Activated T-helper 1 cell treated with anti-CD3 and anti-CD28 coated beads, Interleukin-12 subunit alpha, Interleukin-12 subunit beta, Interleukin-2, Interleukin-4 antibody, amounts not matched to agents 30 ng/mL and 10 ng/mL and 1 ng/mL, durations not matched to agents 14 hours and 24 hours and 36 hours (primary cell): Measurements from ENCODE around the gene GCM1. TPM values are rescaled to one million over a fixed set of nuclear protein-coding genes. Genes with fewer than 3 reads are reported as not detected.

Source experiments
- DNase-seq: peaks from one replicate; pipeline ENCODE4 v3.0.0; 2021; ENCODE audit warnings: low spot score
- H3K27ac Mint-ChIP-seq: one replicate; pipeline ENCODE4 v1.8.0; 2021; ENCODE audit warnings: mild to moderate bottlenecking, mixed read lengths
- H3K27me3 Mint-ChIP-seq: one replicate; pipeline ENCODE4 v1.8.0; 2022; ENCODE audit warnings: mild to moderate bottlenecking, moderate library complexity, mixed read lengths; ENCODE audit not compliant: insufficient read depth
- H3K36me3 Mint-ChIP-seq: one replicate; pipeline ENCODE4 v1.8.0; 2021; ENCODE audit warnings: low read depth, mixed read lengths
- H3K4me1 Mint-ChIP-seq: one replicate; pipeline ENCODE4 v1.8.0; 2021; ENCODE audit warnings: low read depth, mixed read lengths
- H3K4me3 Mint-ChIP-seq: one replicate; pipeline ENCODE4 v1.8.0; 2021; ENCODE audit warnings: mild to moderate bottlenecking, moderate library complexity, mixed read lengths
- H3K9me3 Mint-ChIP-seq: one replicate; pipeline ENCODE4 v1.8.0; 2021; ENCODE audit warnings: mixed read lengths
- intact Hi-C: fragments of 100-400 bp; cut with micrococcal nuclease; formaldehyde crosslinking; loops from one replicate; pipeline ENCODE4 v1.15.1; 2024
- total RNA-seq: library from RNA; stranded (reverse); gene quantifications from 2 replicates; pipeline ENCODE4 v1.2.3, GENCODE V29; 2022

GCM1 gene, protein sequence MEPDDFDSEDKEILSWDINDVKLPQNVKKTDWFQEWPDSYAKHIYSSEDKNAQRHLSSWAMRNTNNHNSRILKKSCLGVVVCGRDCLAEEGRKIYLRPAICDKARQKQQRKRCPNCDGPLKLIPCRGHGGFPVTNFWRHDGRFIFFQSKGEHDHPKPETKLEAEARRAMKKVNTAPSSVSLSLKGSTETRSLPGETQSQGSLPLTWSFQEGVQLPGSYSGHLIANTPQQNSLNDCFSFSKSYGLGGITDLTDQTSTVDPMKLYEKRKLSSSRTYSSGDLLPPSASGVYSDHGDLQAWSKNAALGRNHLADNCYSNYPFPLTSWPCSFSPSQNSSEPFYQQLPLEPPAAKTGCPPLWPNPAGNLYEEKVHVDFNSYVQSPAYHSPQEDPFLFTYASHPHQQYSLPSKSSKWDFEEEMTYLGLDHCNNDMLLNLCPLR
- 0.15 TPM in 1 of 2 replicates, not detected in the other for total RNA-seq

DNA sequence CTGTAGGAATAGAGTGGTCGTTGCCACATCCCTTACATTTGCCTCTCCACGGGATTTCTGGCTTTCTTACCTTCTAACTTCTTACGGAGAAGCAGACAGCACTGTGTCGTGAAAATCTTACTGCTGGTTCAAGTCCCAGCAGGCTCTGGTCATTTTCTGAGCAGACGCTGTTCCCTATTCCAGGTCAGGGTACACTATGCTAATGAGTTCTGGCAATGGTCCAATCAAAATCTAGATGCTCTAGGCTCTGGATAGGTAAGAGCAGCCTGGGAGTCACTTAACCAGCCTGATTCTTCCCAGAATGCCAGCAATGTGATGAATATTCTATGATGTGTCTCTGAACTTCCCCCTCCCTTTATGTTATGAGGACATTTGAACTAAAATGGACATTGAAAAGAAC lies at the start of gene GCM1:
TSS of gene GCM1 (minus strand) at position 158 of the 400 bp plus-strand sequence. CDS start 3,209 bp downstream, outside the sequence.
- no peak within 1 kb of the TSS for H3K4me3 Mint-ChIP-seq
- no peaks in the 10 kb centered on the region for H3K9me3 Mint-ChIP-seq
- no peaks in the 10 kb centered on the region for H3K4me1 Mint-ChIP-seq
- intact Hi-C loops, result no loop called here
- DNase-seq, result no peak
- H3K27me3 Mint-ChIP-seq, result peaks cover 16% of the 10 kb centered on the region
- H3K36me3 Mint-ChIP-seq, result no peaks in the 10 kb centered on the region
- no peak within 1 kb of the TSS for H3K27ac Mint-ChIP-seq

GRCh38 chr6:53197553-53197952 lies 48.9 kb upstream of the GCM1 start:
- H3K36me3 Mint-ChIP-seq, result no peaks in the 10 kb centered on the region
- DNase-seq, result no peak
- H3K27me3 Mint-ChIP-seq, result peaks cover 4% of the 10 kb centered on the region
- H3K9me3 Mint-ChIP-seq, result no peaks in the 10 kb centered on the region
- H3K4me3 Mint-ChIP-seq, result no peak overlapping the region
- intact Hi-C loops, result no loop called here
- H3K27ac Mint-ChIP-seq, result no peak overlapping the region
- no peaks in the 10 kb centered on the region for H3K4me1 Mint-ChIP-seq

GRCh38 chr6:53195048-53195447 lies 46.4 kb upstream of the GCM1 start:
- H3K4me1 Mint-ChIP-seq, result no peaks in the 10 kb centered on the region
- no peaks in the 10 kb centered on the region for H3K9me3 Mint-ChIP-seq
- intact Hi-C loops, result no loop called here
- H3K27ac Mint-ChIP-seq, result no peak overlapping the region
- H3K4me3 Mint-ChIP-seq, result no peak overlapping the region
- no peak for DNase-seq
- H3K36me3 Mint-ChIP-seq, result no peaks in the 10 kb centered on the region
- H3K27me3 Mint-ChIP-seq, result peaks cover 4% of the 10 kb centered on the region

DNA sequence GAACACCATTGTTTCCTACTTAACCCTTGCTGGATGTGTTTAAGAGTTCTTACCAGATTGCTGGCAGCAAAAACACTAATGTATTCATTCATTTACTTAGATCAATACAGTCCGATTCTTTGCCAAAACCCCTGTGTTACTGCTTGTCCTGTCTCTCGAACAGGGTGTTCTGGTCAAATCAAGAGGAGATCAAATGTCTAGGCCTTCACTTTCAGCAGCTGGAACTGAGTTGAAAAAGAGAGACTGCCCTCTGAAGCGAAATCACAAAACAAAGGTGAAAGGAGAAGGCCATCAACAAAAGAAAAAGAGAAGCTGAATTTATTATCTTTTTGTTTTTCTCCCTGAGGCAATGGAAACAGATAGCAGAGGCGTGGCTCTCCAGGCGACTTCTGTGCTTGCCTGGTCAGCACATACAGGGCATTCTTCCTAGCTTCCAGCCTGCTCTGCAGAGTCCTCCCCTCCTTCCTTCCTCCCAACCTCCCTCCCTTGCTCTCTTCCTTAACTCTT lies 44.1 kb upstream of the GCM1 start:
- no peaks in the 10 kb centered on the region for H3K36me3 Mint-ChIP-seq
- peaks cover 9% of the 10 kb centered on the region for H3K4me1 Mint-ChIP-seq
- H3K9me3 Mint-ChIP-seq, result no peaks in the 10 kb centered on the region
- intact Hi-C loops, result no loop called here
- no peak overlapping the region for H3K27ac Mint-ChIP-seq
- DNase-seq, result no peak
- peaks cover 2% of the 10 kb centered on the region for H3K27me3 Mint-ChIP-seq
- no peak overlapping the region for H3K4me3 Mint-ChIP-seq

- no peak for DNase-seq
- intact Hi-C loops, result loop anchor here (5.0 kb wide), 1 partner anchor 158 kb away; the partner anchor contains the start of gene ELOVL5
- no peaks in the 10 kb centered on the region for H3K36me3 Mint-ChIP-seq
- H3K9me3 Mint-ChIP-seq, result no peaks in the 10 kb centered on the region
- H3K4me1 Mint-ChIP-seq, result peaks cover 9% of the 10 kb centered on the region
- H3K27ac Mint-ChIP-seq, result no peak overlapping the region
- H3K27me3 Mint-ChIP-seq, result no peaks in the 10 kb centered on the region
- H3K4me3 Mint-ChIP-seq, result no peak overlapping the region
These were observed 40.9 kb upstream of the GCM1 start for GRCh38 chr6:53189554-53189953.

- no peak for DNase-seq
- Mint-ChIP-seq H3K4me1 (peaks cover 9% of the 10 kb centered on the region), H3K4me3 (peak overlapping the region; percentile 66), H3K27me3 (no peaks in the 10 kb centered on the region), H3K9me3 (no peaks in the 10 kb centered on the region), H3K36me3 (no peaks in the 10 kb centered on the region), H3K27ac (no peak overlapping the region)
- intact Hi-C loops, result loop anchor here (5.0 kb wide), 1 partner anchor 158 kb away; the partner anchor contains the start of gene ELOVL5
These were observed 40.2 kb upstream of the GCM1 start for GRCh38 chr6:53188833-53189232.

DNA sequence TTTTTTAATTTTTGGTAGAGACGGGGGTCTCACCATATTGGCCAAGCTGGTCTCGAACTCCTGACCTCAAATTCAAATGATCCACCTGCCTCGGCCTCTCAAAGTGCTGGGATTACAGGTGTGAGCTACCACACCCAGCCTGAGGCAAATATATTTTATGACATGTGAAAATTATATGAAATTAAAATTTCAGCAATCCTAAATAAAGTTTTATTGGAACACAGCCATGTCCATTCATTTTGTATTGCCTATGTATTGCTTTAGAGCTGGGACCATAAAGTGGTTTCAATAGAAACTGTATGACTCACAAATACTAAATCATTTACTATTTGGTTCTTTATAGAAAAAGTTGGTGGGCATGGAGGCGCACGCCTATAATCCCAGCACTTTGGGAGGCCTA lies 32.0 kb upstream of the GCM1 start:
- no peak for DNase-seq
- no peak overlapping the region for H3K27ac Mint-ChIP-seq
- peaks cover 5% of the 10 kb centered on the region for H3K4me1 Mint-ChIP-seq
- no peak overlapping the region for H3K4me3 Mint-ChIP-seq
- no peaks in the 10 kb centered on the region for H3K36me3 Mint-ChIP-seq
- no peaks in the 10 kb centered on the region for H3K9me3 Mint-ChIP-seq
- intact Hi-C loops, result no loop called here
- no peaks in the 10 kb centered on the region for H3K27me3 Mint-ChIP-seq

- H3K36me3 Mint-ChIP-seq, result no peaks in the 10 kb centered on the region
- DNase-seq, result no peak
- H3K9me3 Mint-ChIP-seq, result no peaks in the 10 kb centered on the region
- peaks cover 5% of the 10 kb centered on the region for H3K4me1 Mint-ChIP-seq
- H3K27ac Mint-ChIP-seq, result peak overlapping the region; percentile 70
- intact Hi-C loops, result loop anchor here (10.0 kb wide), 1 partner anchor 105 kb away; no protein-coding TSS in a partner anchor
- H3K4me3 Mint-ChIP-seq, result no peak overlapping the region
- no peaks in the 10 kb centered on the region for H3K27me3 Mint-ChIP-seq
These were observed 31.5 kb upstream of the GCM1 start for GRCh38 chr6:53179961-53180651.

DNA sequence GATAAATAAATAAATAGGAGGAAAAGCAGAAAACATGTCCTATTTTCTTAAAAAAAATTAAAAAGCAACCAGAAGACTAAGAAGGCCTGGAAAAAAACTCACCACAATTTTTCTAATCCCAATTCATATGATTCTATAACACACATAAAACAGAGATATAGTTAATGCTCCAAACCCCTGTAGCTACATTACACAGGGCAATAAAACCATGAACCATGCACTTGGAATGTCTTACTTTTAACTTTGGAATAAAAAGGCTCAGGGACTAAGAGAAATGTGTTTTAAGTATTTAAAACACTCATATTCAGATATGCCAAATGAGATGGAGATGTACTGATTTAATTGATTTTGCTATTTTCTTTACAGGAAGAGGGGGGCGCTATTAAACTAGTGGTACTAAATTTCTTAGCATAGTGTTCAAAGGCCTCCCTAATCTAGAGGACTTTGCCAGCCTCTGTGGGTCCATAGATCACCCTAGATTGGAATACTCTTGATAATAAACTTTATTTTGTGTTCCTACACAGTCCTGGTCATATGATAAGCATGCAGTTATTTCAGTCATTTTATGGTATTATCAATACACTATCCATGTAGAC lies 30.3 kb upstream of the GCM1 start:
- H3K4me1 Mint-ChIP-seq, result peaks cover 5% of the 10 kb centered on the region
- no peak overlapping the region for H3K4me3 Mint-ChIP-seq
- DNase-seq, result no peak
- intact Hi-C loops, result loop anchor here (10.0 kb wide), 1 partner anchor 106 kb away; no protein-coding TSS in a partner anchor
- H3K27ac Mint-ChIP-seq, result no peak overlapping the region
- no peaks in the 10 kb centered on the region for H3K36me3 Mint-ChIP-seq
- no peaks in the 10 kb centered on the region for H3K27me3 Mint-ChIP-seq
- H3K9me3 Mint-ChIP-seq, result no peaks in the 10 kb centered on the region

GRCh38 chr6:53175027-53175426 lies 26.4 kb upstream of the GCM1 start:
- no peak overlapping the region for H3K27ac Mint-ChIP-seq
- no peaks in the 10 kb centered on the region for H3K9me3 Mint-ChIP-seq
- H3K36me3 Mint-ChIP-seq, result no peaks in the 10 kb centered on the region
- no peak overlapping the region for H3K4me3 Mint-ChIP-seq
- DNase-seq, result no peak
- H3K27me3 Mint-ChIP-seq, result no peaks in the 10 kb centered on the region
- intact Hi-C loops, result loop anchor here (10.0 kb wide), 1 partner anchor 110 kb away; no protein-coding TSS in a partner anchor
- H3K4me1 Mint-ChIP-seq, result peaks cover 3% of the 10 kb centered on the region

DNA sequence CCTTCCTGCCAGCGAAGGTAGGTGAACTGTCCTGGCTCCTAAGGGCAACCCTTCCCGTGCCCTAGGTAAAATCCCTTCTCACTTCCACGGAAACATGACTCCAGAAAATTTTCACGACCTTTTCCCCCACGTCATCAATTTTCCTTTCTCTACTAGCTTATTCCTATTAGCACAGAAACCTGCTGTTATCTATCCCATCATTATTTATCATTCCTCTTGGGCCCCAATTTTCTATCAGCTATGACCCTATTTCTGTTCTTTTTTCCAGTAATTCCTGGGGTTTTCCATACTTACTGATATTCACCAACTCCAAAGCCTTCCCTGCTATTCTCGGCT lies 23.8 kb upstream of the GCM1 start:
- no peak for DNase-seq
- no peaks in the 10 kb centered on the region for H3K36me3 Mint-ChIP-seq
- H3K4me3 Mint-ChIP-seq, result no peak overlapping the region
- no peaks in the 10 kb centered on the region for H3K4me1 Mint-ChIP-seq
- H3K9me3 Mint-ChIP-seq, result no peaks in the 10 kb centered on the region
- no peaks in the 10 kb centered on the region for H3K27me3 Mint-ChIP-seq
- intact Hi-C loops, result loop anchor here (1.0 to 10.0 kb wide), 7 partner anchors 80 to 375 kb away; partner anchors contain the start of genes ELOVL5 and GCLC
- H3K27ac Mint-ChIP-seq, result no peak overlapping the region

DNA sequence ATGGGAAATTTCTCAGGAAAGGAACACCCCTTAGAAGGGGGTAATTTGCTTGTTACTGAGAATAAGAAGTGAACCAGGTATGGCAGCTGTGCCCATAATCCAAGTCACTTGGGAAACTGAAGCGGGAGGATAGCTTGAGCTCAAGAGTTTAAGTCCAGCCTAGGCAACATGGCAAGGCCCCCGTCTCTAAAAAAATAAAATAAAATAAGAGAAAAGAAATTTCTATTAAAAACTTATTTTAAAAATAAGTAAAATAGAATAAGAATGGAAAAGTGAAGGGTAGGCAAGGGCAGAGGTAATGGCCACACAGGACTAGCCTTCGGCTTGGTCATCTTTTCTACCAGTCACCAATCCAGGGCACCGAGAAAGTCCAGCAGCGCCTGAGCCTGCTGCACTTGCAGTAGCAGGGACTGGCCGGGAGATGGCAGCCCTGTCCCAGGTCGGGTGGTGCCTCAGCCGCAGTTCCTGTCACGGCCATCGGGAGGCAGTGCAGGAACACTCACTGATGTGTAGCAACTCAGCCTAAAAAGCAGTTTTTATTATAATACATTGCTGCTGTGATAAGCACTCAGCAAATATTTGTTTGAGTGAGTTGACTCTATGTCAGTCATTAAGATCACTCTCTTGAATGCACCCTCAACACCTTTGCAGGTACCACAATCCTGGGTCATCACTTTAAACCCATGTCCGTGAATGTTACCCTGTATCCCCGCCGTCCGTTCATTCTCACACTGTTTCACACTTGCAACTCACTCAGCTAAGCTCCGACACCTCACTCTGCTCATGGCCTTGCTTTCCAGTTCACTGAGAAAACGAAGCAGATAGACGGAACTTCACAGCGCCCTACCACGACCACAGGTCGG lies 23.2 kb upstream of the GCM1 start:
- peak; percentile 82 for DNase-seq
- no peaks in the 10 kb centered on the region for H3K36me3 Mint-ChIP-seq
- H3K9me3 Mint-ChIP-seq, result no peaks in the 10 kb centered on the region
- no peak overlapping the region for H3K4me3 Mint-ChIP-seq
- intact Hi-C loops, result loop anchor here (1.0 to 10.0 kb wide), 9 partner anchors 80 to 556 kb away; partner anchors contain the start of genes ELOVL5 and GCLC
- H3K27me3 Mint-ChIP-seq, result no peaks in the 10 kb centered on the region
- H3K27ac Mint-ChIP-seq, result no peak overlapping the region
- no peaks in the 10 kb centered on the region for H3K4me1 Mint-ChIP-seq
